GM21367 (cell line): ENCODE measurements around the gene WWP2.
"Not testable (repeated sequence)": the region's sequence is repeated elsewhere in the genome, so short reads cannot be mapped to it uniquely, and the experiment has no call there.

Source experiments
- ATAC-seq: cut with Tn5 transposase; IDR thresholded peaks from one replicate; pipeline ENCODE4 v1.9.1; 2021; ENCODE audit not compliant: unreplicated experiment

Gene WWP2

DNA sequence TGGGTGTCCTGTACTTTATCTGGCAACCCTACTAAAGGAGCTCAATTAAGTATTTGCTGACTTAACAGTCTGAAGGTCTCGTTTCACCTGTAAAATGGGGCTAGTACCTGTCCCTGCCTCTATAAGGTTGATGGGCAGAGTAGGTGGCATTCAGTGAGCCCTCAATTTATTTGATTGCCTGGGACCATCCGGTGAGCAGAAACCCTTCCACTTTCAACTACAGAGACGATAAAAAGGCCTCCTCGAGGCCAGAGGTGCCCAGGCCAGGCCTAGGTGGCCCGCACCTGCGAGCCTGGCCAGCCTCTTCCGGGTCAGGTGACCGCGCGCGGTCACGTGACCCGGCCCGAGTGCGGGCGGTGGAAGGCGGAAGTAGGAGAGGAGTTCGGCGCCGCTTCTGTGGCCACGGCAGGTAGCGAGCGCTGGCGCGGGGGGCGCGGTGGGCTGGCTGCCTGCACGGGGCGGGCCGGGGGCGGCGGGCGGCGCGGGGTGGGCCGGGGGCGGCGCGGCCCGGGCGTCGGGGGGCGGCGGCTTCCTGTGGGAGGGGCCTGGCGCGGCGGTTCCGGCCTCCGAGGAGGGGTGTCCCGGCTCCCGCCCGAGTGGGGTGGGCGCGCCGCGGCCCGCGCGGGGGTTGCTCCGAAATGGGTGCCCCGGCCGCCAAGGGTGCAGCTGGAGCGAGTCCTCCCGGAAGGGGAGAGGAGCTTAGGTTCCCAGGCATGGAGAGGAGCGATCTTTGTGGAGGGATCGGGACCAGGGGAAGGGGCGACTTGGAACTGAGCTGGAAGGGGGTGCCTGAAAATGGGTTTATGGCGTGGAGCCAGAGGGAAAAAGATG, at the start of gene WWP2:
Gene WWP2, plus strand, starts transcription at position 350 of the 831 bp plus-strand sequence. CDS start 24,679 bp downstream, outside the sequence.
- peak; percentile 72 for ATAC-seq

DNA sequence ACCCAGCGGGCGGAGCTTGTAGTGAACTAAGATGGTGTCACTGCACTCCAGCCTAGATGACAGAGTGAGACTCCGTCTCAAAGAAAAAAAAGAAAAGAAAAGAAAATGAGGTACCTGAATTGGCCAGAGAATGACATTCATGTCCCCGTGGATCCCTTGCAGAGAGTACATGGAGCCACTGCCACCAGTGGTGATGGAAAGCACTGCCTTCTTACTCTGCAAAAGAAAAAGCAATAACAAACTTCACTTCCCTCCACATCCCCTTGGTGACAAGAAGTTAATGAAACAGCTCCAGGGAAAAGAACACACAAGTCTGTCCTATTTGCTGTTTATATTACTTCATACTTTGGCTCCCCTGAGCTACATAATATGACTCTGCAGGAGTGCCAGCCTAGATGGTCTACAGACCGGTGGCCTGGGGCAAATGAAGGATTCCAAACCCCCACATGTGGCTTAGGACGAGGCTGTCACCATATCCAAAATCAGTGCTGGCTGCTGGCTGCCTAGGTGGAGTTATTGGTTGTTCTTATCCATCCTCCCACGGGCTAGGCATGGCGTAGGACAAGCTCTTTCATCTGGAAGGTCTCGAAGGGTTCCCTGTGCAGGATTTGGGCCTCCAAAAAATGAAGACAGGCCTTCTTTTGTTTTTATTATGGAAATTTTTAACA, 49.1 kb upstream of the WWP2 start:
- ATAC-seq = no peak

DNA sequence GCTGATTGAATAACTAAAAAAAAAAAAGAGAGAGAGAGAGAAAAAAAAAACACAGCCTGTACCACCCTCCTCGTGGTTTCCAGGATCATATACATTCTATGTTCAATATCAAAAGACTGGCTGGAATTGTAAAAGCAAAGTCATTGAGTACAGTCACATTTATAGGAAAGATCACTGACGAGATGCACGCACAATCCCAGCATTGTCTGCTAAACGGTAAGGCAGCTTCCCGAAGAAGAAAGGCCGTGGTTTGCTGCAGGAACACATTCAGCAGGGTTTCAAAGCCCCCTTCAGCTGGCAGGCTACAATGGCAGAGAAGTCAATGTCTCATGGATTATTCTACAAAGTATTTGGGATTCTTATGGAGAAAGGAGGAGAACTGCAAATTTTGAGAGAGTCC, 45.1 kb upstream of the WWP2 start:
- ATAC-seq = no peak

DNA sequence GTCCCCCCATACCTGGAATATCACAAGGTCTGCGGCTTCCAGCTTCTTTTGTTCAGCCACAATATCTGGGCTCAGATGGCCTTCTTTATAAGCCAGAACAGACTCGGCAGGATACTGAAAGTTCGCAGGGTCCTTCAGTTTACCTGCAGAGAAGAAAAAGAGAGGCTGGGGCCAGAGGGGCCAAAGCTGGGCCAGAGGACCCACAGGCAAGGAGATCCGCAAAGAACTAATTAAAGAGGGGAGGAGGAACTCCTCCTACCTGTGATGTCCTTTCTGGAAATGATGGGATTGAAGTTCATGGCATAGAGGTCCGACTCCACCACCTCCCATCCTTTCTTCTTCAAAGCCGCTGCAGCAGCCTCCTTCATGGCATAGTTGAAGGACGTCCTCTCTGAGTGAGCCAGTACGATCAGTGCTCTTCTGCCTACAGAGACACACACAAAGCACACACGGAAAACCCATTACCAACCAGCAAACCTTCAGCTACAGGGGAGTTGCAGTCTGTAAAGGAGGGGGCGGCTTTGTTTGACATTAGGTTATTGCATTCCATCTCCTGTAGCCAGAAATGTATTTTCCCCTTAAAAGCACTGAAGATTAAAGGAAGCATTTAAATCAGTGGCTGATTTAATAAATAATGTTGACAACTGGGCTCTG, 43.9 kb upstream of the WWP2 start:
- ATAC-seq = no peak

DNA sequence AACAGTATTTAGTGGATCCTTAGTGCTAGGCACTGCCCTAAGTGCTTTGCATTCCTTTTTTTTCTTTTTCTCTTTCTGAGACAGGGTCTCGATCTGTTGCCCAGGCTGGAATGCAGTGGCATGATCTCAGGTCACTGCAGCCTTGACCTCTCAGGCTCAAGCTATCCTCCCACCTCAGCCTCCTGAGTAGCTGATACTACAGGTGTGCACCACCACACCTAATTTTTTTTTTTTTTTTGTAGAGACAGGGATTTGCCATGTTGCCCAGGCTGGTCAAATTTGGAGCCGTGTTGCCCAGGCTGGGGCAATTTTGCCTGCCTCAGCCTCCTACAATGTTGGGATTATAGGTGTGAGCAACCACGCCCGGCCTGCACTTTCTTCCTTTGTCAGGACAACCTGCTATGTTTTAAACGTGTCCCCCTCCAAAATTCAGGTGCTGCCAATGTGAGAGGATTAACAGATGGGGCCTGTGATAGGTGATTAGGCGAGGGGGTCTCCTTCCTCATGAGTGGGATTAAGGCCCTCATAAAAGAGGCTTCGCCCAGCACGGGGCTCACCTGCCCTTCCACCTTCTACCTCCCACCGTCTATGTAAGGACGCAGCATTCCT, 41.2 kb upstream of the WWP2 start:
- no peak for ATAC-seq

DNA sequence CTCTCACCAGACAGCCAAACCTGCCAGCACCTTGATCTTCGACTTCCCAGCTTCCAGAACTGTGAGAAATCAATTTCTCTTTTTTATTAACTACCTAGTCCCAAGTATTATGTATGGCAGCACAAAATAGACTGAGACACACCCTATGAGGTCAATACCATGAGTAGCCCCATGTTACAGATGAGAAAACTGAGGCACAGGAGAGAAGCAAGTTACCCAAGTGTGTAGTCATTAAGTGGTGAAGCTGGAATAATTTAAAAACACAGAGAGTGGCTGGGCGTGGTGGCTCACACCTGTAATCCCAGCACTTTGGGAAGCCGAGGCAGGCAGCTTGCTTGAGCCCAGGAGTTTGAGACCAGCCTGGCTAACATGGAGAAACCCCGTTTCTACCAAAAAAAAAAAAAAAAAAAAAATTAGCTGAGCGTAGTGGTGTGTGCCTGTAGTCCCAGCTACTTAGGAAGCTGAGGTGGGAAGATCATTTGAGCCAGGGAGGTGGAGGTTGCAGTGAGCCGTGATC, 40.6 kb upstream of the WWP2 start:
- ATAC-seq = no peak

DNA sequence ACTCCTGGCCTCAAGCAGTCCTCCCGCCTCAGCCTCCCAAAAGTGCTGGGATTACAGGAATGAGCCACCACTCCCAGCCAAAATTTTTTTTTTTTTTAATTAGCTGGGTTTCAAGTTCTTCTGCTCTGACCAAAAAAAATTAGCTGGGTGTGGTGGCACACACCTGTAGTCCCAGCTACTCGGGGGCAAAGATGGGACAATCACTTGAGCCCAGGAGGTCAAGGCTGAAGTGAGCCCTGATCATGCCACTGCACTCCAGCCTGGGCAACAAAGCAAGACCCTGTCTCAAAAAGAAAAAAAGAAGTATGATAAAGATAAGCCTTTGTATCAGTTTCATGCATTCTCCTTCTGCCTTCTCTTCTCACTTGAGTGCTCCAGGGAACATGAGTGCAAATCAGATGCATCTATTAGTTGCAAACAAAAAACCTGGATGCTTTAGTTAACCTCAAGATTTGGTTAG, 37.7 kb upstream of the WWP2 start:
- ATAC-seq = no peak

DNA sequence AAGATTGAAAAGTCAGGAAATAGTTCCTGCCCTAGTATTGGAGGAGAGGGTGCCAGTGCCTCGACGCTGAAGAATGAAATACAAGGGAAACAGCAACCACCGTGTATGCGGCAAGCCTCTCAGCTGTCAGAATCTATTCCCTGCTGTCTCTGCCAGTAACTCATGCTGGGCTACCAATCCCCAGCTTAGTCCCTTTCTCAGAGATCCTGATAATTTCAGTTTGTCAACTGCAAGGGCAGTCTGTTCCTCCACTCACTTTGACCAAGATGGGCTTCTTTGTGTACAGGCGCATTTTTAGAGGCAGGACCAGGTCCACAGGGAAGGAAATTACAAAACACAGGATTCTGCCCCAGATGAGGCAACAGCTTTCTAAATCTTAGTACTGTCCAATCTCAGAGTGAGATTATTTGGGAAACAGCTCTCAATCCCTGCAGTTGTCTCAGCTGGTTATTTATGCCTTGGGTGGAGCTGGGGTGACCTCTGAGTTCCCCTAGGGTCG, 37.1 kb upstream of the WWP2 start:
- no peak for ATAC-seq

DNA sequence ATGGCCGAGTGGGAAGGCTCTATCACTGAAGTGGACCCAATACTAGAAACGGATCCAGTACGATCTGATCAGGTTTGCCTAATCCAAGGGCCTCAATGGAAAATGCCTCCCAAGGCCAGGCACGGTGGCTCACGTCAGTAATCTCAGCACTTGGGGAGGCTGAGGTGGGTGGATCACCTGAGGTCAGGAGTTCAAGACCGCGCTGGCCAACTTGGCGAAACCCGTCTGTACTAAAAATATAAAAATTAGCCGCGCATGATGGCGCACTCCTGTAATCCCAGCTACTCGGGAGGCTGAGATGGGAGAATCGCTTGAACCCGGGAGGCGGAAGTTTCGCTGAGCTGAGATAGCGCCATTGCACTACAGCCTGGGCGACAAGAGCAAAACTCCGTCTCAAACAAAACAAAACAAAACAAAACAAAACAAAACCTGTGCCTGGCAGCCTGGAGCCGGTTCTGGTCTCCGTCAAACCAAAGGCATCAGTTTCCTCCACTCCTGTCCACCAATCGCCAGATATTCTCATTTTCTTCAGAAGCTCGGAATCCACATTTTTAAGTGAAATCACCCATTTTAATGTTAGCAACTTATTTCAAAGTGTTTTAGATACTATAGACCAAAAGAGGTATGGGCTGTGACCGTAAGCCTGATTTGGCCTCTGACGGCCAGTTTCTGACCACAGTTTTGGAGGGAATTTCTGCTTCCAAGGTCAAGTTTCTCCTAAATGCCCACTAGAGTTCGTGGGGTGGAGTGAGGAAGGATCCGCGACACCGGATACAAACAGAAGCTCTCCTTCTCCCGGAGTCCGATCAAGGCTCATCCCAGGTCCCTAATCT, 36.4 kb upstream of the WWP2 start:
- no peak for ATAC-seq

DNA sequence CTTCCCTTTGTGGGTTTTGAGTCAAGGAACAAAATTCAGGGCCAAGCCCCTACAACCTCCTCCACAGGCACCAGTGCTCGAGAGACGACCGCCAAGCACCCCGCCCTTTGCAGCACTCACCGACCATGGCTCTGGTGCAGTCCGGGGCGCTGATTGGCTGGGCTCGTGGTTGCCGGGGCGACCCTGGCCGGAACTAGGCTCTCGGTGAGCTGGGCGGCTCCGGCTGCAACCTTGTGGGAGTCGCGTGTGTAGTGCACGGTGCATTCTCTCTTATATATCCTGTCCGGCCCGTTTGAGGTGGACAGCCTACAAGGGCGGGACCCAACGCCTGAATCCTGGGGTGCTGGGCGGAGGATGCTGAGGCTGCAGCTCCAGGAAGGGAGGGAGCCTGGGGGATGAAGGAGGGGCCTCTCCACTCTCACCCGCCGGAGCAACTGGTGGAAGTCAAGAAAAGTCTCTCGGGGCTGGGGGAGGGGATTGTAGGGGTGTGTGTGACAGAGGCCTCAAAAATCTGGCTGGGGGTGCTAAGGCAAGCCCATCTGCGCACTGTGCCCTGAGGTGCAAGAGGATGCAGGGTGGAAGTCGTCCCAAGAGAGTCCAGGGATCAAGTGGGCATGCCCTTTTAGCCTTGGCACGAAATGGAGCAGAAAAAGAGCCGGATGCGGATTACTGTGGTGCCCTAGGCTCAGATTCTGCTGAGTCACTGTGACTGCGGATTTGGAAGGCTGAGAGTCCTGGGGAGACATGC, 35.6 kb upstream of the WWP2 start, which contains the start of gene NQO1:
Gene NQO1, minus strand, starts transcription at position 248 of the 748 bp plus-strand sequence. Its CDS starts 121 bp downstream, at position 127.
- ATAC-seq = peak; percentile 96

DNA sequence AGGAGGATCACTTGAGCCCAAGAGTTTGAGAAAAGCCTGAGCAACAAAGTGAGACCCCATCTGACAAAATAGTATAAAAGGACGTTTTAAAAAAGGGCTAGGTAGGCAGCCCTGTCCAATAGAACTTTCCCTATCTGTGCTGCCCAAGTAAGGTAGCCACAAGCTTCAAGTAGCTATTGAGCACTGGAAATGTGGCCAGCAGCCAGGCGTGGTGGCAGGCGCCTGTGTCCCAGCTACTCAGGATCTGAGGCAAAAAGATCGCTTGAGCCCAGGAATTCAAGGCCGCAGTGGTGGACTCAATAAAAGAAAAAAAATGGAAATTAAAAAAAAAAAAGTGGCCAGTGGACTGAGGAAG, 34.2 kb upstream of the WWP2 start:
- ATAC-seq = no peak

DNA sequence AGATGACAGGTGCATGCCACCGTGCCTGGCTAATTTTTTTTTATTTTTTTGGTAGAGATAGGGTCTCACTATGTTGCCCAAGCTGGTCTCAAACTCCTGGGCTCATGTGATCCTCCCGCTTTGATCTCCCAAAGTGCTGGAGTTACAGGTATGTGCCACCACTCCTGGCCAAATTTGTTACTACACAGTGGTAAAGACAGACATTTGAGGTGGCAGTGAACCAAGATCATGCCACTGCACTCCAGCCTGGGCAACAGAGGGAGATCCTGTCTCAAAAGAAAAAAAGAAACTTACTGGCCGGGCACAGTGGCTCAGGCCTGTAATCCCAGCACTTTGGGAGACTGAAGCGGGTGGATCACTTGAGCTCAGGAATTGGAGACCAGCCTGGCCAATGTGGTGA, 33.1 kb upstream of the WWP2 start:
- not testable (repeated sequence) for ATAC-seq

DNA sequence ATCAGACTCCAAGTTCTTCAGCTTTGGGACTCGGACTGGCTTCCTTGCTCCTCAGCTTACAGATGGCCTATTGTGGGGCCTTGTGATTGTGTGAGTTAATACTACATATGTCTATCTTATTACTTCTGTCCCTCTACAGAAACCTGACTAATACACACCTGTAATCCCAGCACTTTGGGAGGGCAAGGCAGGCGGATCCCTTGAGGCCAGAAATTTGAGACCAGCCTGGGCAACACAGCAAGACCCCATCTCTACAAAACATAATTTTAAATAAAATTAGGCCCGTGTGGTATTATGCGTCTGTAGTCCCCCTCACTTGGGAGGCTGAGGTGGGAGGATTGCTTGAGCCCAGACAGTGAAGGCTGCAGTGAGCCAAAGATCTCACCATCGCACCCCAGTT, 30.9 kb upstream of the WWP2 start:
- ATAC-seq = not testable (repeated sequence)

DNA sequence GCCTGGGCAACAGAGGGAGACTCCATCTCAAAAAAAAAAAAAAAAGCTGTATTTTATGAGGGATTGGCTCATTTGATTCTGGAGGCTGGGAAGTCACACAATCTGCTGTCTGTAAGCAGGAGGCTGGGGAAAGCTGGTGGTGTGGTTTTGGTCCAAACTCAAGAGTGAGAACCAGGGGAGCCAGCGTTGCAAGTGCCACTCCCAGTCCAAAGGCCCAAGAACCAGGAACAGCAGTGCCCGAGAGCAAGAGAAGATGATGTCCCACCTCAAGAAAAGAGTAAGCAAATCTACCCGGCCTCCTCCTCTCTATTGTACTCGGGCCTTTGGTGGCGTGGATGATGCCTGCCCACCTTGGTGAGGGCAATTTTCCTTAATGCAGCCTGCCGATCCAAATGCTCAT, 30.0 kb upstream of the WWP2 start:
- ATAC-seq = no peak

DNA sequence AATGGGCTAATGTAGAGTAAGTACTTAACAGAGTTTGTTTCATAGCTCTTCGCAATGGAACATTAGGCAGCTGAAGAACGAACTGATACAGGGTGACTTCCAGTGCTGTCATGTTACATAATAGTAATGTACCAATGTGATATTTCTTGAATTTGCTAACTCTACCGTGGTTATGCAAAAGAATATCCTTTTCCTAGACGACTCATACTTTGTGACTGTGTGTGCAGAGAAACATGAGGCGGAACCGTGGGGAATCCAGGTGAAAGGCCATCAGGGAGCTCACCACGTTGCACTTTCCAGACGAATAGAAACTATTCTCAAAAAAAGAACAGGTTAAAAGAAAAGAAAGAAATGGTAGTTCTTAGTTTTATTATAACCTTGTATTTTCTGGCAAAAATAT, 20.6 kb upstream of the WWP2 start:
- ATAC-seq = no peak

DNA sequence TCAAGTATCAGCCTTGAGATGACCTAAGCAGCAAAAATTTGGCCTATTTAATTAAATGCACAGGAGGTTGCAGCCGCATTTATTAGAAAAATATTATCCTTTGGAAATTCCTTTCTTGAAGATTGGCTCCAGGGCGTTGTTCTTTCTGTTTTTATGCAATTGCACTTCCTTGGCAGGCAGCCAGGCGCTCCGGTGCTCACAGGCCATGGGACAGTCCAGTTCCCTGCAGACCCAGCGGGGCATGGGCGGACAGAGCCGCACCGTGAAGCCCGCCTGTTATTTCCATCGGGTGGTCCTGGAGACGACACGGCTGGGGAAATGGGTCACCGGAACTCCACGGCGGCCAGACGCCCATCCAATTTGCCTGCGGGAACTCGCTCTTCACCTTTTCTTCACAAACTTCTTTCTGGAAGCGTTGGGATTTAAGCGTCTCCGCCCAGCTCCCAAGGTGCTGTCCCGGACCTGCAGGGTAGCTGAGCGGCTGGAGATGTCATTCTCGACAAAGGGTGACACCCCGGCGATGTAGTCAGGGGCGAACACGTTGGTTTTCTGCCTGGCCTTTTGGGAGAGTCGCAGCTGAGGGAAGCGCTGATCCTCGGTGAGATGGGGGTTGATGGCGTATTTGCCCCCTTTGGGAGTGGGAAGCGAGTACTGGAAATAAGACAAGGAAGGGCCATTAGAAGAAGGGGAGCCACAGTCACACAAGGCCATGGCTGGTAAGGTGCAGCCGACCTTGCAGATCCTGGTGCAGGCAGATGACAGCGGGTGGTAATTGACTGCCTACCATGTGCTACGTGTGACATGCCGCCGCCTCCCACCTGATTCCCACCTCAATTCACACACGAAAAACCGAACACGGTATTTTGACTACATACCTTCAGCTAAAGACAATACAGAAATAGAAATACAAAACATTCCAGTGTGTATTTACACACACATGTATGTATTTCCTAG, 19.9 kb upstream of the WWP2 start:
- no peak for ATAC-seq

DNA sequence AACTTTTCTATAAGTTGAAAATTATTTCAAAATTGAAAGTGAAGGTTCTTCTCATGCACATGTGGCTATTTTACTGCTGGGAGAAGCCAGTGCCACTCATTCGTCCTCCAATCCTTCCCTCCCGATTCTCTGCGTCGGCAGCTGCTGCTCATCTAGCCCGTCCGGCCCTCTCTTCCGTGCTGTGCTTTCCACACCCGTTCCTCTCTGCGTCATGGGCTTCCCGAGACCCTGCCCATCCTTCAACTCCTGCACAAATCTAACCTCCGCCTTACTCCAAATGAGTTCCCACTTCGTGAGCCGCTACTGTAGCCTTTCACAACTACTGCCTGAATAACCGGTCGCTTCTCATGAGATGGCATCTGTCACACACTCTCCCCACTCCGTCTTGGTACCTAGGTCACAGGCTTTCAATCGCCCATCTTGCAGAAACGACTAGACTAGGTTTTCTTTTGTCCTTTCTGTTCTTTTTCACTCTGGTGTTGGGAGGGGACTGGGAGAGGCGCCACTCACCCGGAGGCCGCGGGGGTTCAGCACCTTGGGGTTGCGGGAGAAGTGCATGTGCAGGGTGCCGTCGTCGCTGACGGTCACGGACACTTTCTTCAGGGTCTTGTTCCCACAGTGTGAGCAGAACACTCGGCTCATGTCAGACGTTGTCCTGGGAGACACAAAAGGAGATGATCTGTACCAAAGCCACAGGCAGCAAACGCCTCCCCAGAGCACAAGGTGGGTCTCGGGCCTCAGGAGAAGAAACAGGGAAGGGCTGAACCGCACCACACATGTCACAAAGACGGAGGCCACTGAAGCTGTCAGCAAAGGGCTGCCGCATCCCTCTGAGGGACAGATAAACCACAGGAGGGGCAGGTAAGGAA, 17.5 kb upstream of the WWP2 start:
- ATAC-seq = no peak
